Activated naive CD8-positive, alpha-beta T cell treated with anti-CD3 and anti-CD28 coated beads, Interleukin-2, amount 10 ng/mL, durations not matched to agents 7 days and 5 days (primary cell): Measurements from ENCODE around the gene SLC13A5. TPM values are rescaled to one million over a fixed set of nuclear protein-coding genes. Genes with fewer than 3 reads are reported as not detected.
"Not testable (repeated sequence)": the region's sequence is repeated elsewhere in the genome, so short reads cannot be mapped to it uniquely, and the experiment has no call there.

Source experiments
- ATAC-seq: fragments of 150-1000 bp; cut with Tn5 transposase; one replicate; pipeline ENCODE4 v1.10.0; 2021; ENCODE audit warnings: low read depth, moderate library complexity
- POLR2A ChIA-PET: fragments of 350-600 bp; sonication (Branson Sonifier 250); formaldehyde crosslinking; loops from one replicate; lab custom pipeline; 2021; ENCODE audit warnings: antibody characterized with exemption; lab: Charles Lee
- DNase-seq: peaks from one replicate; pipeline ENCODE4 v3.0.0; 2021
- H3K27ac Mint-ChIP-seq: one replicate; pipeline ENCODE4 v1.8.0; 2022; ENCODE audit warnings: mild to moderate bottlenecking, mixed read lengths
- H3K27me3 Mint-ChIP-seq: one replicate; pipeline ENCODE4 v1.8.0; 2022; ENCODE audit warnings: mild to moderate bottlenecking, moderate library complexity, mixed read lengths
- H3K36me3 Mint-ChIP-seq: one replicate; pipeline ENCODE4 v1.8.0; 2021; ENCODE audit warnings: mild to moderate bottlenecking, mixed read lengths
- H3K4me1 Mint-ChIP-seq: one replicate; pipeline ENCODE4 v1.8.0; 2021; ENCODE audit warnings: mixed read lengths
- H3K4me3 Mint-ChIP-seq: one replicate; pipeline ENCODE4 v1.8.0; 2022; ENCODE audit warnings: mild to moderate bottlenecking, moderate library complexity, mixed read lengths
- H3K9me3 Mint-ChIP-seq: one replicate; pipeline ENCODE4 v1.8.0; 2021; ENCODE audit warnings: mixed read lengths
- total RNA-seq, 2 experiments: library from RNA; stranded (reverse); gene quantifications; one replicate each; pipeline ENCODE4 v1.2.3, GENCODE V29; 2021

Gene SLC13A5
- total RNA-seq, 2 experiments from 2014 or later = not detected

- ATAC-seq (peak; percentile 31), DNase-seq (no peak)
- Mint-ChIP-seq H3K4me1 (peaks cover 34% of the 10 kb centered on the region), H3K9me3 (no peaks in the 10 kb centered on the region), H3K27me3 (peaks cover 14% of the 10 kb centered on the region), H3K36me3 (peaks cover 15% of the 10 kb centered on the region), H3K4me3 (peak overlapping the region; percentile 79), H3K27ac (peak overlapping the region; percentile 53)
- POLR2A ChIA-PET = interaction anchor here (1.3 kb wide), 1 partner anchor 17 kb away, joined by 3 read pairs; no protein-coding TSS in a partner anchor
Measured at GRCh38 chr17:6660805-6661463, 52.2 kb downstream of the SLC13A5 start.

GRCh38 chr17:6660101-6660500 lies 53.1 kb downstream of the SLC13A5 start:
- POLR2A ChIA-PET = no interaction called here
- no peak overlapping the region for H3K27ac Mint-ChIP-seq

GRCh38 chr17:6658411-6658810 lies 54.8 kb downstream of the SLC13A5 start:
- H3K27ac Mint-ChIP-seq, POLR2A ChIA-PET, ATAC-seq, DNase-seq, H3K9me3 Mint-ChIP-seq: not testable (repeated sequence)
- H3K4me1 Mint-ChIP-seq = peaks cover 44% of the 10 kb centered on the region
- peaks cover 20% of the 10 kb centered on the region for H3K36me3 Mint-ChIP-seq
- H3K4me3 Mint-ChIP-seq = peak overlapping the region; percentile 94
- peaks cover 20% of the 10 kb centered on the region for H3K27me3 Mint-ChIP-seq

More at GRCh38 chr17:6660101-6660500, 53.1 kb downstream of the SLC13A5 start:
- no peak for ATAC-seq
- H3K4me3 Mint-ChIP-seq = no peak overlapping the region
- DNase-seq = no peak
- H3K27me3 Mint-ChIP-seq = peaks cover 20% of the 10 kb centered on the region
- peaks cover 16% of the 10 kb centered on the region for H3K36me3 Mint-ChIP-seq
- no peaks in the 10 kb centered on the region for H3K9me3 Mint-ChIP-seq
- H3K4me1 Mint-ChIP-seq = peaks cover 38% of the 10 kb centered on the region

GRCh38 chr17:6657633-6658287 lies 55.4 kb downstream of the SLC13A5 start:
- DNase-seq = no peak
- no peak for ATAC-seq
- peak overlapping the region; percentile 94 for H3K4me3 Mint-ChIP-seq
- peaks cover 47% of the 10 kb centered on the region for H3K4me1 Mint-ChIP-seq
- peaks cover 20% of the 10 kb centered on the region for H3K36me3 Mint-ChIP-seq
- no peaks in the 10 kb centered on the region for H3K9me3 Mint-ChIP-seq
- peak overlapping the region; percentile 87 for H3K27ac Mint-ChIP-seq
- POLR2A ChIA-PET = interaction anchor here (1.0 to 1.4 kb wide), 5 partner anchors 16 to 114 kb away, joined by 3 to 7 read pairs (median 4); partner anchors contain the start of genes KIAA0753 and XAF1
- H3K27me3 Mint-ChIP-seq = peaks cover 20% of the 10 kb centered on the region

- peak overlapping the region; percentile 94 for H3K4me3 Mint-ChIP-seq
- peaks cover 42% of the 10 kb centered on the region for H3K4me1 Mint-ChIP-seq
- H3K9me3 Mint-ChIP-seq = not testable (repeated sequence)
- ATAC-seq (peak; percentile 80), DNase-seq (peak; percentile 65)
- POLR2A ChIA-PET = interaction anchor here (1.0 to 1.4 kb wide), 5 partner anchors 15 to 114 kb away, joined by 3 to 7 read pairs (median 4); partner anchors contain the start of genes KIAA0753 and XAF1
- peak overlapping the region; percentile 87 for H3K27ac Mint-ChIP-seq
- H3K27me3 Mint-ChIP-seq = peaks cover 15% of the 10 kb centered on the region
- H3K36me3 Mint-ChIP-seq = peaks cover 20% of the 10 kb centered on the region
Measured at GRCh38 chr17:6656797-6657632, 56.2 kb downstream of the SLC13A5 start.

GRCh38 chr17:6655732-6656361 lies 57.3 kb downstream of the SLC13A5 start:
- H3K36me3 Mint-ChIP-seq = peaks cover 17% of the 10 kb centered on the region
- H3K9me3 Mint-ChIP-seq, H3K27ac Mint-ChIP-seq, DNase-seq, ATAC-seq, POLR2A ChIA-PET: not testable (repeated sequence)
- H3K27me3 Mint-ChIP-seq = peaks cover 14% of the 10 kb centered on the region
- H3K4me1 Mint-ChIP-seq = peaks cover 34% of the 10 kb centered on the region
- peak overlapping the region; percentile 74 for H3K4me3 Mint-ChIP-seq

- H3K27ac Mint-ChIP-seq = no peak overlapping the region
- peaks cover 16% of the 10 kb centered on the region for H3K36me3 Mint-ChIP-seq
- DNase-seq (no peak), ATAC-seq (no peak)
- no peaks in the 10 kb centered on the region for H3K9me3 Mint-ChIP-seq
- H3K4me1 Mint-ChIP-seq = peaks cover 29% of the 10 kb centered on the region
- H3K4me3 Mint-ChIP-seq = peak overlapping the region; percentile 64
- peaks cover 12% of the 10 kb centered on the region for H3K27me3 Mint-ChIP-seq
- POLR2A ChIA-PET = no interaction called here
Measured at GRCh38 chr17:6654841-6655731, 58.1 kb downstream of the SLC13A5 start.

GRCh38 chr17:6651919-6652452 lies 61.2 kb downstream of the SLC13A5 start:
- Mint-ChIP-seq H3K4me1 (peaks cover 37% of the 10 kb centered on the region), H3K4me3 (peak overlapping the region; percentile 58), H3K27me3 (peaks cover 6% of the 10 kb centered on the region), H3K27ac (no peak overlapping the region), H3K36me3 (peaks cover 11% of the 10 kb centered on the region), H3K9me3 (no peaks in the 10 kb centered on the region)
- ATAC-seq = peak; percentile 9
- POLR2A ChIA-PET = interaction anchor here (1.1 to 2.9 kb wide), 4 partner anchors 11 to 208 kb away, joined by 3 to 42 read pairs (median 9); partner anchors contain the start of genes KIAA0753, PIMREG, TXNDC17 and XAF1
- DNase-seq = no peak

- peak; percentile 96 for DNase-seq
- peak; percentile 93 for ATAC-seq
- Mint-ChIP-seq H3K27ac (peak within 1 kb of the TSS; percentile 98), H3K4me3 (peak within 1 kb of the TSS; percentile 97), H3K4me1 (peaks cover 38% of the 10 kb centered on the region), H3K36me3 (peaks cover 13% of the 10 kb centered on the region), H3K27me3 (peaks cover 6% of the 10 kb centered on the region), H3K9me3 (no peaks in the 10 kb centered on the region)
- POLR2A ChIA-PET = interaction anchor here (1.1 to 2.9 kb wide), 4 partner anchors 11 to 207 kb away, joined by 3 to 42 read pairs (median 9); partner anchors contain the start of genes KIAA0753, PIMREG, TXNDC17 and XAF1
Measured at GRCh38 chr17:6651354-6651918, 61.7 kb downstream of the SLC13A5 start, which contains the start of the genes C17orf100 and MED31. C17orf100 (plus strand) TSS chr17:6651762; CDS start chr17:6651914, 152 bp downstream. MED31 (minus strand) TSS chr17:6651605; CDS start chr17:6651528, 77 bp downstream.

GRCh38 chr17:6648181-6648580 lies 65.0 kb downstream of the SLC13A5 start:
- ATAC-seq = no peak
- H3K27ac Mint-ChIP-seq = no peak overlapping the region
- H3K36me3 Mint-ChIP-seq = peaks cover 12% of the 10 kb centered on the region
- POLR2A ChIA-PET = no interaction called here
- H3K4me1 Mint-ChIP-seq = peaks cover 41% of the 10 kb centered on the region
- no peaks in the 10 kb centered on the region for H3K27me3 Mint-ChIP-seq
- no peaks in the 10 kb centered on the region for H3K9me3 Mint-ChIP-seq
- no peak overlapping the region for H3K4me3 Mint-ChIP-seq
- no peak for DNase-seq

- Mint-ChIP-seq H3K4me1 (peaks cover 53% of the 10 kb centered on the region), H3K9me3 (no peaks in the 10 kb centered on the region), H3K27ac (peak overlapping the region; percentile 12), H3K36me3 (peaks cover 19% of the 10 kb centered on the region), H3K27me3 (no peaks in the 10 kb centered on the region), H3K4me3 (peak overlapping the region; percentile 42)
- DNase-seq = no peak
- ATAC-seq = no peak
- POLR2A ChIA-PET = no interaction called here
Measured at GRCh38 chr17:6643451-6644125, 69.6 kb downstream of the SLC13A5 start.
